CD4-positive, alpha-beta T cell (primary cell): Measurements from ENCODE around the gene SHISA2. TPM values are rescaled to one million over a fixed set of nuclear protein-coding genes. Genes with fewer than 3 reads are reported as not detected.

ENCODE experiments used
- ATAC-seq: fragments of 200-7000 bp; cut with Tn5 transposase; one replicate; pipeline ENCODE4 v1.10.0; 2022; ENCODE audit warnings: mild to moderate bottlenecking; ENCODE audit not compliant: poor library complexity
- CTCF ChIA-PET: fragments of 350-600 bp; sonication (Branson Sonifier 250); formaldehyde crosslinking; loops from one replicate; lab custom pipeline; 2021; ENCODE audit warnings: antibody characterized with exemption, inconsistent platforms; lab: Charles Lee
- POLR2A ChIA-PET: fragments of 350-600 bp; sonication (Branson Sonifier 250); formaldehyde crosslinking; loops from one replicate; lab custom pipeline; 2021; ENCODE audit warnings: antibody characterized with exemption, inconsistent platforms; lab: Charles Lee
- DNase-seq, 14 experiments: peaks; one replicate each; pipeline ENCODE4 v3.0.0-alpha.2; 2013 to 2020; ENCODE audit warnings: mixed read lengths in 2 of 14
- H3K27ac ChIP-seq, 2 donors: one replicate each; pipeline versions ENCODE4 v1.5.1 to v1.7.0; 2013; ENCODE audit warnings: low read length in 2 of 2, low read depth in 1 of 2, mild to moderate bottlenecking in 1 of 2
- H3K27me3 ChIP-seq, 2 experiments: 1 replicate in 1 of 2; 2 replicates in 1 of 2; pipeline versions ENCODE4 v1.6.1 to v1.7.0; 2013; ENCODE audit warnings: low read length in 2 of 2, control low read depth in 1 of 2, mild to moderate bottlenecking in 1 of 2, moderate library complexity in 1 of 2; ENCODE audit not compliant: insufficient read depth in 2 of 2, control insufficient read depth in 1 of 2
- H3K36me3 ChIP-seq: one replicate; pipeline ENCODE4 v1.6.1; 2013; ENCODE audit warnings: low read length, control low read depth; ENCODE audit not compliant: insufficient read depth
- H3K4me1 ChIP-seq: one replicate; pipeline ENCODE4 v1.6.1; 2013; ENCODE audit warnings: low read length, control low read depth; ENCODE audit not compliant: insufficient read depth
- H3K4me3 ChIP-seq: one replicate; pipeline ENCODE4 v1.5.1; 2013; ENCODE audit warnings: mild to moderate bottlenecking, low read length, moderate library complexity
- H3K9me3 ChIP-seq, 2 experiments: 1 replicate in 1 of 2; 2 replicates in 1 of 2; pipeline versions ENCODE4 v1.6.1 to v1.7.0; 2013; ENCODE audit warnings: low read length in 2 of 2, mild to moderate bottlenecking in 2 of 2, control low read depth in 1 of 2, moderate library complexity in 1 of 2; ENCODE audit not compliant: control insufficient read depth in 1 of 2, insufficient read depth in 1 of 2
- H3K27ac Mint-ChIP-seq: one replicate; pipeline ENCODE4 v1.8.0; 2020; ENCODE audit warnings: mixed read lengths
- H3K27me3 Mint-ChIP-seq: one replicate; pipeline ENCODE4 v1.8.0; 2021; ENCODE audit warnings: mixed read lengths
- H3K36me3 Mint-ChIP-seq: one replicate; pipeline ENCODE4 v1.8.0; 2021; ENCODE audit warnings: low read depth, mixed read lengths
- H3K4me1 Mint-ChIP-seq: one replicate; pipeline ENCODE4 v1.8.0; 2021; ENCODE audit warnings: low read depth, mixed read lengths
- H3K4me3 Mint-ChIP-seq: one replicate; pipeline ENCODE4 v1.8.0; 2020; ENCODE audit warnings: mild to moderate bottlenecking, mixed read lengths
- H3K9me3 Mint-ChIP-seq: one replicate; pipeline ENCODE4 v1.8.0; 2020; ENCODE audit warnings: mixed read lengths
- intact Hi-C, 2 experiments: fragments of 100-400 bp; cut with DNase I in 1 of 2; cut with micrococcal nuclease in 1 of 2; formaldehyde crosslinking; loops; one replicate each; pipeline versions ENCODE4 v1.15.1 to v1.9.0; 2023 to 2025; cut with DNase I, micrococcal nuclease
- total RNA-seq, 174 experiments: library from RNA in 2 of 174; stranded (reverse) in 2 of 174; gene quantifications; one replicate each; pipeline ENCODE4 v1.2.3 and lab custom pipeline; 2021 to 2026
- TF ChIP-seq, protein P1 (sequence below): fragments of 200-600 bp; IDR thresholded peaks from one replicate; pipeline ENCODE4 v1.8.0; 2022; ENCODE audit warnings: antibody characterized with exemption, mild to moderate bottlenecking

SHISA2 gene
- total RNA-seq, 2 experiments from 2014 or later = 0.52 to 0.92 TPM

DNA sequence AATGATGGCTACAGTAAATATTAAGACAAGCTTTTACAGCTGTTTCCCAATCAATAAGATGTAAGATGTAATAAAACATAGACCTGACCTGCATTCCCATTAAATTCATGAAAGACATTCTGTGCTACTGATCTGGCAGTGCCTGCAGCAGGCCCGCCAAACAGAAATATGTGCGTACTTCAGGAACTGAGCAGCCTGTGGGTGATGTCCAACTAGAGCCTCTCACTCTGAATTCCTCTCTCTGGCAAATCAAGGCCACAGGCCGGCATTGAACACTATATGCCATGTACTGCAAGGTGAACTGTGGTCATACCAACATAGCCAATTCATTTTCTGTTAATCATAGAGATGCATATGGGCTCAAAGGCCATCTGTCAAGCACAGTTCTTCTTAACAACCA lies 17.8 kb downstream of the SHISA2 start:
- H3K9me3 Mint-ChIP-seq = no peaks in the 10 kb centered on the region
- H3K4me1 Mint-ChIP-seq = no peaks in the 10 kb centered on the region
- intact Hi-C loops = no loop called here
- ATAC-seq = no peak
- no peaks in the 10 kb centered on the region for H3K4me1 ChIP-seq
- H3K27me3 Mint-ChIP-seq = peaks cover 5% of the 10 kb centered on the region
- TF ChIP-seq, protein P1, sequence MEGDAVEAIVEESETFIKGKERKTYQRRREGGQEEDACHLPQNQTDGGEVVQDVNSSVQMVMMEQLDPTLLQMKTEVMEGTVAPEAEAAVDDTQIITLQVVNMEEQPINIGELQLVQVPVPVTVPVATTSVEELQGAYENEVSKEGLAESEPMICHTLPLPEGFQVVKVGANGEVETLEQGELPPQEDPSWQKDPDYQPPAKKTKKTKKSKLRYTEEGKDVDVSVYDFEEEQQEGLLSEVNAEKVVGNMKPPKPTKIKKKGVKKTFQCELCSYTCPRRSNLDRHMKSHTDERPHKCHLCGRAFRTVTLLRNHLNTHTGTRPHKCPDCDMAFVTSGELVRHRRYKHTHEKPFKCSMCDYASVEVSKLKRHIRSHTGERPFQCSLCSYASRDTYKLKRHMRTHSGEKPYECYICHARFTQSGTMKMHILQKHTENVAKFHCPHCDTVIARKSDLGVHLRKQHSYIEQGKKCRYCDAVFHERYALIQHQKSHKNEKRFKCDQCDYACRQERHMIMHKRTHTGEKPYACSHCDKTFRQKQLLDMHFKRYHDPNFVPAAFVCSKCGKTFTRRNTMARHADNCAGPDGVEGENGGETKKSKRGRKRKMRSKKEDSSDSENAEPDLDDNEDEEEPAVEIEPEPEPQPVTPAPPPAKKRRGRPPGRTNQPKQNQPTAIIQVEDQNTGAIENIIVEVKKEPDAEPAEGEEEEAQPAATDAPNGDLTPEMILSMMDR = no peak
- H3K36me3 Mint-ChIP-seq = no peaks in the 10 kb centered on the region
- H3K4me3 ChIP-seq = no peak overlapping the region
- peaks cover 0 to 7% of the 10 kb centered on the region in 2 experiments for H3K9me3 ChIP-seq
- H3K27ac Mint-ChIP-seq = no peak overlapping the region
- H3K27ac ChIP-seq = no peak overlapping the region
- ChIA-PET POLR2A (no interaction called here), CTCF (no interaction called here)
- no peaks in the 10 kb centered on the region for H3K36me3 ChIP-seq
- H3K4me3 Mint-ChIP-seq = no peak overlapping the region
- no peak for DNase-seq
- peaks cover 0 to 4% of the 10 kb centered on the region in 2 experiments for H3K27me3 ChIP-seq

DNA sequence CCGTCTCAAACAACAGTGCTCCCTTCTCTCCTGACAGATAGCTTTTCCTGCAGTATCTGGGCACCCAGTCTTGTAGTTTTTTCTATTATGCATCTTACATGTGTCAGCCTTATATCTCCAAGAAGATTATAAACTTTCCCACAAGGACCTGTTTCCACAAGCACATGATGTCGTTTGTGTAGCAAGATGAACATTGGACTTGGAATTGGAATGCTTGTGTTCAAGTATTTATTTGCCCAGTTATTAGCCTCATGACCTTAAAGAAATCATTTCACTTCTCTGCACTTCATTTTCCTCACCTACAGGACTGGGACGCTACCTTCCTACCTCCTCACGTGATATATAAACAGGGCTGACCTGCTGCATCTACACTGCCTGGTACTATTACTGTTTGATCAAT lies 21.5 kb downstream of the SHISA2 start:
- intact Hi-C loops = no loop called here
- H3K4me1 ChIP-seq = no peaks in the 10 kb centered on the region
- H3K27me3 ChIP-seq = peaks cover 0 to 4% of the 10 kb centered on the region in 2 experiments
- H3K27ac ChIP-seq = no peak overlapping the region
- POLR2A ChIA-PET = no interaction called here
- Mint-ChIP-seq H3K27me3 (peaks cover 5% of the 10 kb centered on the region), H3K27ac (no peak overlapping the region), H3K4me1 (no peaks in the 10 kb centered on the region), H3K36me3 (no peaks in the 10 kb centered on the region), H3K4me3 (no peak overlapping the region), H3K9me3 (no peaks in the 10 kb centered on the region)
- CTCF ChIA-PET = no interaction called here
- no peak overlapping the region for H3K4me3 ChIP-seq
- H3K36me3 ChIP-seq = no peaks in the 10 kb centered on the region
- peaks cover 0 to 7% of the 10 kb centered on the region in 2 experiments for H3K9me3 ChIP-seq
- ATAC-seq (no peak), DNase-seq (no peak)
- TF ChIP-seq, protein P1 = no peak

DNA sequence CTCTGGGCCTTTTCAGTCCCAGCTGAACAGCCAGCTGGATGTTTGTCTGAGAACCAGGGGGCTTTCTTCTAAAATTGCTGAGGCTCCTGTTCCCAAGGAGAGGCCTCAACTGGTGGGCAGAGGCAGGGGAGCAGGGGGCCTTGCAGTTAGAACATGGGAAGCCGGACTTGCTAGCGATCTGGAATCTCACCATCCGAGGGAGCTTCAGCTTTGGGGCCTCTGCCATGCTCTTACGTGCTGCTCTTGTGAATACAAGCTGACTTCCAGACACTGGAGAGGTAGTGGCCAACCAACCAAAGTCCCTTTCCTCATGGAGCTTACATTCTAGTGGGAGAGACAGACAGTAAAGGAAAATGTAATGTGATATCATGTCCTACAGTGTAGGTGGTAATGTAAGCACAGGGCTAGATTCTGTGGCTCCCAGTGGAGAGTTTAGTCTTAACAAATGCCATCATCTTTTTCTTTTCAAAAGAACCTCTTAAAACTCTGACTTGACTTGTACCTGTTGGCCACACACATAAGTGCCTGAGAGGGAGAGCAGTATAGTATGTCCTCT lies 22.2 kb downstream of the SHISA2 start:
- CTCF ChIA-PET = interaction anchor here (0.6 kb wide), 1 partner anchor 29 kb away, joined by 3 read pairs; no protein-coding TSS in a partner anchor
- POLR2A ChIA-PET = no interaction called here

More for the DNA sequence above, 22.2 kb downstream of the SHISA2 start:
- H3K27ac Mint-ChIP-seq = no peak overlapping the region
- peaks cover 5% of the 10 kb centered on the region for H3K27me3 Mint-ChIP-seq
- H3K4me3 Mint-ChIP-seq = no peak overlapping the region
- Histone ChIP-seq H3K4me1 (no peaks in the 10 kb centered on the region), H3K9me3 (peaks cover 0 to 7% of the 10 kb centered on the region in 2 experiments), H3K4me3 (no peak overlapping the region), H3K36me3 (no peaks in the 10 kb centered on the region), H3K27me3 (peaks cover 0 to 4% of the 10 kb centered on the region in 2 experiments), H3K27ac (no peak overlapping the region)
- intact Hi-C loops = no loop called here
- TF ChIP-seq, protein P1 = no peak
- no peaks in the 10 kb centered on the region for H3K36me3 Mint-ChIP-seq
- no peaks in the 10 kb centered on the region for H3K9me3 Mint-ChIP-seq
- no peaks in the 10 kb centered on the region for H3K4me1 Mint-ChIP-seq
- no peak for DNase-seq
- ATAC-seq = no peak
